ENCODE measurements around the gene ZMIZ1.

ZMIZ1 gene

DNA sequence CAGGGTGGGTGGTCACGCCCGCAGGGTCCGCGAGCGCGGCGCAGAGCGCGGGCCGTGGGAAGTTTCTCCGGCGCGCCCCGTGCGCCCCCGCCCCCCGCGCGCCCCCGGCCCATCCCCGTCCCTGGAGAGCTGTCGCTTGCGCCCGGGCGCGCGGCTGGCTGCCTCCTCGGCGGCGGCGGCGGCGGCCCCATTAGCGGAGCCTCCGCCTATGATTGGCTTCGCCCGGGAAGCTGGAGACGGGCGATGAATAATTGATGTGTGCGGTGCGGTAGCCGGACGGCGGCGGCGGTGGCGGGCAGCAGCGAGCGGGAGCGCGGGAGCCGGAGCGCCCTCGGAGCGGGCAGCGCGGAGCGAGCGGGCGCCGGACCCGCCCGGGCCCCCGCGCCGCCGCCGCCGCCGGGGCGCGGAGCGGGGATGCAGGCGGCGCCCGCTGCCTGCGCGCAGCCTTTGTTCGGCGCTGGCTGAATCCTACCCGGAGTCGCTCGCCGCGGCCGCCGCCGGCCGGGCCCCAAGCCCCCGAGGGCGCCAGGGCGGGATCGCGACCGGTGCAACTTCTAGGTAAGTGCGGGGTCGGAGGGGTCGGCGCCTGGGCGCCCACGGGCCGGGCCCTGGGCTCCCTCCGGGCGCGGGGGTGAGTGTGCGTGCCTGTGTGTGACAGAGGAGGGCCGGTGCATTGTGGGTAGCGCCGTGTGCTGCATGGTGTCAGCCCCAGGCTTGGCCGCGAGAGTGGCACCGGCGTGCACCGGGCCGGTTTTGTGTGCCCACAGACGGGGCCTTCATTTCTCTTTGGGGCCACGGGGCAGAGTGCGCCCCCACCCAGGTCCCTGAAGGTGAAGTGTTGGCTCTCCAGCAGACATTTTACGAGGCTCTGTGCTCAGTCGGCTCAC is 174.7 kb downstream of the ZMIZ1 start:
- peak in 2 of 3 donors; percentile 33 to 52 for DNase-seq (ENCODE audit: low read depth in 3 of 3, low spot score in 1 of 3)

DNA sequence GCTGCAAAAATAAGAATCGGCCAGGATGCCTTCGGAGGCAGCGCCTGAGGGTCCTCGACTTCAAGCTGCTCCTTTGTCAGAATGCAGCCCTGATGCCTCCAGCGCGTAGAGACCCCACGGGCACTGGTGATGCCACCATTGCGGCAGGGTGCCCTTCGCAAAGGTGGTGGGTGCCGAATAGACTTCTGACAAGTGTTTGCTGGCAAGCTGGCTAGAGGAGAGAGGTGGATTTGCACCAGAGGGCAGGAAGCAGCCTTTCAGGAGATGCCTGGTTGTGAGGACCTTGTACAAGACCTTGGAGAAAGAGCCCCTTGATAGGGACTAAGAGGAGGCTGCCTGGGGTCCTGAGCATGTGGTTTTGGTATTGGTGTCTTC is 175.3 kb downstream of the ZMIZ1 start:
- DNase-seq (ENCODE audit: low read depth in 3 of 3, low spot score in 1 of 3): no peak

DNA sequence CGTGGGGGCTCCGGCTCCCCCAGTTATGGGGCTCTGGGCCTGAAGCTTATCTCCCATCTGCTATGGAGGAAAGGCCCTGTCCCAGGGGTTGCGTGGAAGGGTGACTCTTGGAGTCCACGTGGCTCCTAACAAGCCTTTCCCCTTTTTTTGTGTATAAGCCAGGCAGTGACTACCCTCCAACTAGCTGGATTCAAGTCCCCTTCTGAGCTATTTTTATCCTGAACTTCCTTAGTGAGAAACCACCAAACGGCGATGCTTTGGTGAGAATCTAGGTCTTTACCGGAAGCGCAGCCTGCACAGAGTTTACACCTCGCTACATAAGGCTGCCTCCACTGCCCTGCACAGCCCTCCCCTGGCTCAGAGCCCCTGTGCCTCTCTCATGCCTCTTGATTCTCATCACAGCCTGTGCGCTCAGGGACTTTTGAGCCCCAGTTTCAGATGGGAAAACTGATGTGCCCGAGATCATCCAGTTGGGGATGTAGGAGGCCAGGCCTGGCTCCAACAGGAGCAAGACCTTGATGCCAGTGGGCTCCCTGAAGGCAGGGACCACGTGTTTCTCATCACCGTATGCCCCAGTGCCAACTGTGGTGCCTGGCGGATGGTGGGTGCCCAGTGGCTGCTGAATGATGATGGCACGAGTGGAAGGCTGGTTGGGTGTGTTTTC is 176.2 kb downstream of the ZMIZ1 start:
- DNase-seq (ENCODE audit: low read depth in 3 of 3, low spot score in 1 of 3): no peak

DNA sequence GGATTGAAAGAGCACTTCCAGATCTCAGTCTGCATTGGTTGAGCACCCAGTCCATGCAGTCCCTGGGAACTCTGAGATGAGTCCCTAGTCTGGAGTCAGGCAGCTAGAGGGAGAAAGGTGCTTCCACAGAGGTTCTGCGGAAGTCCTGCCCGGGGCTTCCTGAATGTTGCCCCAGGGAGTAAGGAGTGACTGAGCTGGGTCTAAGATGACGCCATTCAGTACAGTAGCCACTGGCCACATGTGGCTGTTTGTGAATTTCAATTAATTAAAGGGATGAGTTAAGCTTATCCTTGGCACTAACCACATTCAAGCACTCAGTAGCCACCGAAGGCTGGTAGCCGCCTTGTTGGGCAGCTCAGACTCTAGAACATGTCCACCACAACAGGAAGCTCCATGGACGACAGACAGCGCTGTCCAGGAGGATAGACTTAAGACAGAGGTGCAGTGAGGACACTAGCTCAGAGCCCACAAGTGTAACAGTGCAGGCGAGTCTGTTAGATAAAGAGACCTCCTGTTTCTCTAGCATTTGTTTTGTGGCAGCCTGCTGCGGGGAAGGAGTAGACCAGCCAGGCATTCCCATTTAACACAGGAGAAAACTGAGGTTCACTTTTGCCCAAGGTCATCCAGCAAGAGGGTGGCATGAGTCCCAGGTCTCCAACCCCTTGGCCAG is 176.9 kb downstream of the ZMIZ1 start:
- DNase-seq (ENCODE audit: low read depth in 3 of 3, low spot score in 1 of 3): no peak

DNA sequence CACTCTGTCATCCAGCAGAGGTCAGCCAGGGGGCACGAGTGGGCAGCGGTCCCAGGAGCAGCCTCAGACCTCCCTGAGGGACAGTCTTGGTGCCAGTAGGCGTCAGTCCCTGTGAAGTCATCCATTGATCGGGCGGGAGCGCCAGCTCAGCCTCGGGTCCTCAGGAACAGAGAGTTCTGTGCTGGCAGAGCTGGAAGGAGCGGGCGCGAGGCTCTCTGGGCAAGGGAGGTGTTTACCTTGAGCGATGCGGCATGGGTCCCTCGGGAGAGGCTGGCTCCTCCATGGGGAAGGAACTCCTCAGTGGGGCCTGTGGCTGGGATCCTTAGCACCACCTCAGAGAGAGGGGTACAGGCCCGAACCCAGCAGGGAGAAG is 177.4 kb downstream of the ZMIZ1 start:
- no peak for DNase-seq (ENCODE audit: low read depth in 3 of 3, low spot score in 1 of 3)

DNA sequence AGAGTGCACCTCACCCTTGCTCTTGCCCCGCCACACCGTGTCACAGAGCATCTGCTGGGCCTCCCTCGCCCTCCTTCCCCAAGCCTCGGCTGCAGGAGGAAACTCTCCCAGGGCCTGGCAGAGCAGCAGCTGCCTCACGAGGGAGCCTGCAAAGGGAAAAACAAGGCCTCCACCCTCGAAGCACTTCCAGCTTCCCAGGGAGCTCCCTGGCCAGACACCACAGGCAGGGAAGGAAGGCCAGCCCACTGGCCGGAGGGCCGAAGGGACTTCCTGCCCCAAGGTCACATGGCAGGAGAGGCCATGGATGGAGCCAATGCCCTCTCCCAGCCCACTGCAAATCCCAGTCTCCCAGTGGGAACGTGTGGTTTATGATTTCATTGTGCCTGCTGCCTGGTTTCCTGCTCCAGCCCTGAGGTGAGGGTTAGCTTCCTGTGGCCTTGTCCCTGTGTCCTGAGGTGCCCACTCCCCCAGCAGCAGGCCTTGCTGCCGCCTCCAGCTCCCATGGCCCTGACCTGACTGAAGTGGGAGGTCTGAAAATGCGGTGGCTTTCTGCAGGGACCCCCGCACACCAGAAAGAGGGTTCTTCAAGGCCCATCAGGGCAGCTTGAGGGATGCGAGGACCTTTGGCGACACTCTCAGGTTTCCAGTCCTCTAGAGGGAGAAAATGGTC is 178.0 kb downstream of the ZMIZ1 start:
- DNase-seq (ENCODE audit: low read depth in 3 of 3, low spot score in 1 of 3): no peak

DNA sequence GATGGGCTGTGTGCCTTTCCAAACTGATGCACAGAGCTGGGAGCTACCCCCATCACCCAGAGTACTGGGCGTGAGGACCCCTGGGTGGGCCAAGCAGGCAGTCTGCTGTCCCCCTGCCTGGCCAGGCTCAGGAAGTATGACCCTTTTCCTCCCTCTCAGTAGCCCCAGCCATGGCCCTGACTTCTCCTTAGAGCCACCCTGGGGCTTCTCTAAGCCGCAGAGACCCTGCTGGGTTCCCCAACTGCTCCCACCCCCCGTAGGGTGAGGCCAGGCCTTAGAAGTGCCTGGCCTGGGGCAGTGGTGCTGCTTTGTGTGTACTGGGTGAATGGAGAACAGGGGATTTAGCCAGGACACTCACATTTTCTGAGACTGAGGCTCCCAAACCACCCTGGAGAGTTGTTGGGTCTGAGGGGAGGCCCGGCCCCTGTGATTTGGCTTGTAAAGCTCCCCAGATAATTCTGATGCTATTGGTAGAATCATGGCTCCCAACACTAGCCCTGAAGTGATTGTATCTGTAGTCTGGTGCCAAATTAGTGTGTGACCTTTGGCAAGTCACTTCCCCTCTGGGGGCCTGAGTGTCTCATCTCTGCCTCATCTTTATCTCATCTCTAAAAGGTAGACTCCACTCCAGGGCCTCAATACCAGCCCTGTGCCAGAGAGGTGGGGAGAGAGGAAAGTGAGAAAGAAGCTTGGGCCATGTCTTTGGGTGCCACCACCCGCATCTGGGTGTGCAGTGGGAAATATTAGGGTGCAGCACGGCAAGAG is 178.8 kb downstream of the ZMIZ1 start:
- no peak for DNase-seq (ENCODE audit: low read depth in 3 of 3, low spot score in 1 of 3)

DNA sequence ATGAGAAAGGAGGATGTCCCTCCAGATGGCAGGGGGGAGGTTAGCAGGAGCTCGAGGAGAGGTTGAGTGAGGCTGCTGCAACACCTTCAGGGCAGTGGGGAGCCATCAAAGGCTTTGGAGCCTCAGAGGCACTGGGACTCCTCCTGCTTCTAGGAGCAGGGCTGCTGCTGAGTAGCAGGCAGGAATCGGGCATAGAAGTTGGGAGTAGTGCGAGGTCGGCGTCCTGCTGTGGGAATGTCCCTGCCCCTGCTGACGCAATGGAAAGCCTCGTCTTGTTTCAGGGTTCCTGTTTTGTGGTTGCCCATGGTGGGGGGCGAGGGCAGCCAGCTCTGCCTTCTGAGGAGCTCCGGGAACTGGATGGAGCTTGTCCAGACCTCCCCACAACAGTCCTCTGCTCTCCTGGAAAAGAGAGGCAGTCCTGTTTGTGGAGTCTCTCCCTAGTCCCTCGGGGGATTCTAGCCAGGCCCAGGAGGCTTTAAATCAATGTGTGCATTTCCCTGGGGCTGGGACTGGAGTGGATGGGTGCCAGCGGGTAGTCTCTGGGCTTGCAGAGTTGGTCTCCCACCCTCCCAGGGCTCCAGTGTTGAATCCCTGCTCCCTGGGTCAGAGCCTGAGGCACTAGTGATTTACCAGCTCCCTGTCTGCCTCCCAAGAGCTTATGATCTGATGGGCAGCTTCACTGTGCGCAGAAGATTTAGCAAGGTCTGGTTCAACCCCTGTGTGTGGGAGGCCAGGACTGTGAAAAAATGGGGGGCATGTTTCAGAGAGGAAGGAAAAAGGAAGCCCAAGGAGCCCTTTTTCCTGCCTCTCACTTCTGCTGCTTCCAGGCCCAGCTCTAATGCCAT is 179.8 kb downstream of the ZMIZ1 start:
- no peak for DNase-seq (ENCODE audit: low read depth in 3 of 3, low spot score in 1 of 3)

DNA sequence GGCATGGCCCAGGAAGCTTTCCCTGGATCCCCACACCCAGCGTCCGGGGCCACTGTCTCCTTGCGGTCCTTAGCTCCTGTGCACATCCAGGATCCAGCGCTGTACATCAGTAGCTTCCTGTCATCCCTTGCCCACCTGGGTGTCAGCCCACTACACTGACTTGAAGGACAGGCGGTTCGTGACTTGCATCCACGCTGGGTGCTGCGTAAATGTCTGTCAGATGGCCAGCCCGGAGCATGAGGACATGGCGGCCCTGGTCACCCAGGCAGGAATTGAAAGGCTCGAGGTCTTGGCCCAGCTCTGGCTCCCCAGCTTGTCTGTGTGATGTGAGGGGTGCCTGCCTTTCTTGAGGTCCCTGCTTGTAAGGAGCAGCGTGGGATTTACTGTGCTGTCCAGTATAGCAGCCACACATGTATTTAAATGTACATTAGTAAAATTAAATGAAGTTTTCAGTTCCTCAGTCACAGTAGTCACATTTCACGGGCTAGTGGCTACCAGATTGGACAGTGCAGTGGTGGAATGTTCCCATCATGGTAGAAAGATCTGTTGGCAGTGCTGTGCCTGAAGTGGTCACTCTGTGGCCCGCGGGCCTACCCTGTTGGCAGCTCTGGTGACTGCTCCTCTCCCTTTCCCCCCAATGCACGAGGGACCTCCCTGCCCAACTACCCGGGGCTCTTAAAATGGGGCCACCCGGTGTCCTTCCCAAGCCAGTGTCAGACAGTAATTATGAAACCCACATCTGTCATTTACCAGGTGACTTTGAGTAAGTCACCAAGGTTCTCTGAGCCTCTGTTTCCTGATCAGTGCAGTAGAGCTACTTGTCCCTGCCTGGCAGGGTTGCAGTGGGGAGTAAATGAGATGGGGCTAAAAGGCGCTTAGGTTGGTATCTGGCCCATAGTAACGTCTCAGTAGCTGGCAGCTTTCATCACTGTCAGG is 180.7 kb downstream of the ZMIZ1 start:
- no peak for DNase-seq (ENCODE audit: low read depth in 3 of 3, low spot score in 1 of 3)

DNA sequence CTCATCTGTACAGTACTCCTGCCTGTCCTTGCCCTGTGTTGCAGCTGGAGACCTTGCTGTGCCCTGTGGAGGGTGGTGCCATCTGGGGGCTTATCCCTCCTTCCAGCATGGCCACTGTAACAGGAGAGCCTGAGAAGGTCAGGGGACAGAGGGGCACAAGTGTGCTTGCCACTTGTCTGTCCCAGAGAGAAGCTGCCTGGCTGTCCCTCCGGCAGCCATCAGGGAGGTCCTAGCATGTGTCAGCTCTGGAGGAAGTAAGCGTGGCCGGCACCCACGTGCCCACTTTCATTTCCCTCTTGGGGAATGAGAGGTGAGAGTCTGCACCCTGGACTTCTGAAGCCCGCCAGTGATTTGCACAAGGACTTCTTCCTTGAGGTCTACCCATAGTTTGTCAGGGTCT is 181.5 kb downstream of the ZMIZ1 start:
- DNase-seq (ENCODE audit: low read depth in 3 of 3, low spot score in 1 of 3): no peak

DNA sequence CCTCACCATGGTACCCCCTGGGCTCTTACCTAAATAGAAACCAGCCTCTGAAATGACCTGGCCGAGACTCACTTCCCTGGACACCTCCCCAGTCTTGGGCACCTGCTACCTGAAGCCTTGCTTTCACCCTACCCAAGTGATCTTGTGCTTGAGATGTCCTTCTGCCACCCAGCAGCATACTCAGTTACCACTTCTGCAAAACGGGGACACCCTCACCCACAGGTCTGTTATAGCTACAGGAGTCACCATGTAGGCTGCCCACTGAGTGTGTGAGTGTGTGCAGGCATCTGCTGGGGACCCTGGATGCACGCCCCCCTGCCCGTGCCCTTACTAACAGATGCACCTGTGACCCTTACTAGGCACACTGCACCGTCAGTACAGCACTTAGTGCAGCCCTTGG is 183.7 kb downstream of the ZMIZ1 start:
- DNase-seq (ENCODE audit: low read depth in 3 of 3, low spot score in 1 of 3): no peak

DNA sequence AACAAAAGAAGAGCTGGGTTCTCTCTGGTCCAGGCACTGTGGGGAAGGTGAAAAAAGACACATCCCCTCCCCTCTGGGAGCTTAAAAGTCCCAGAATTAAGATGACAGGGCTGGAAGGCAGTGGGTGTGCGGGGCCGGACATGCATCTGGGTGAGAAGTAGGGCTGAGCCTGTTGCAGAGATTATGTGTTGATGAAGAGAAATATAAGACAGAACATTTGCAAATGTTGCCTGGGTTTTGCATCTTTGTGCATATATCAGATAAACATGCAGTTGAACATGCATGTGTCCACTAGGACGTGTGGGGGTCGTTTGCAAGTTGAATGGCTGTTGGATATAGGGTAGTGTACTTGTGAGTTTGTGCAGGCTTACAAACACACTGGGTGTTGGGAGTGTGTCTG is 184.2 kb downstream of the ZMIZ1 start:
- no peak for DNase-seq (ENCODE audit: low read depth in 3 of 3, low spot score in 1 of 3)

DNA sequence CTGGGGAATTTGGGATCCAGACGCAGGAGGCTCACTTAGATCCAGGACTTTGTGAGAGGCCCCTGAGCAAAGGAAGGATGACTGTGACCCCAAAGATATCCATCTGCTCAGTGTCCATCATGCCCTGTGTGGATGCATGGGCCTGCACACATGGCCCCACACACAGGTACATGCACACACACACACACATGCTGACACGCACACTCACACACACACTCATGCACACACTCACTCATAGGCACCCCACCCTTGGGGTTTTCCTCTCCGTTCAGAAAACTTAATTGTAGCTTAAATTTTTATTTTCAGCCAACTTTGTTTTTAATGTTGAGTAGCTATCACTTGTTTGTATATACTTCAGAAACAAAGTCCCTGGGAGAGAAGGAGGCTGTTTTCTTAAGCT is 184.9 kb downstream of the ZMIZ1 start:
- DNase-seq (ENCODE audit: low read depth in 3 of 3, low spot score in 1 of 3): no peak

DNA sequence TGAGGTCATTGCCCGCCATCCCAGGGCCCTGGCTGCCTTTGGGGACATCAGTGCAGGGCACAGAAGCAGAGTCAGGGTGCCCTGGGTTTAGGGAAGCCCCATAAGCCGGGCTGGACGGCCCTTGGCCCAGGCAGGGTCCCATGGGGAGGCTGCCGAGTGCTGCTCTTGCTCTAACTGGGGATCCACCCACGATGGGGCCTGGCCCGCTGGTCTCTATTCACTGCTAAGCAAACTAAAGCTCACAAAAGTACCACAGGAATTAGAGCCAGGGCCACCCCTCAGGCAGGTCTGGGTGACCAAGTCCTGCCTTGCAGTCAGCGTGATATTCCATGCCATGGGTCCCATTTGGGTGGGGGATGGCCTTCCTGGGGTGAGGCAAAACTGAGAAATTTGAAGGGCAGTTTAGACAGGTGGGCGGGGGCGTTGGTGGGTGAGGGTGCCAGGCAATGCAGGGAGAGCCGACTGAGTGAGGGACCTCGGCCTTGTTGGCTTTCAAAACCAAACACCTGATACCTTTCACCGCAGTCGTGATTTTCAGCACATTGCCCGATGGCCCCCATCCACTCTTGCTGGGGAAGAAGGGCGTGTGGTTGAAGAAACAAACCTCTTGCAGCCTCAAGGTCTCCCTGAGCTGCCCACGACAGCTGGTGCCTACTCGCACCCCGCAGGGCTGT is 185.7 kb downstream of the ZMIZ1 start:
- no peak for DNase-seq (ENCODE audit: low read depth in 3 of 3, low spot score in 1 of 3)

DNA sequence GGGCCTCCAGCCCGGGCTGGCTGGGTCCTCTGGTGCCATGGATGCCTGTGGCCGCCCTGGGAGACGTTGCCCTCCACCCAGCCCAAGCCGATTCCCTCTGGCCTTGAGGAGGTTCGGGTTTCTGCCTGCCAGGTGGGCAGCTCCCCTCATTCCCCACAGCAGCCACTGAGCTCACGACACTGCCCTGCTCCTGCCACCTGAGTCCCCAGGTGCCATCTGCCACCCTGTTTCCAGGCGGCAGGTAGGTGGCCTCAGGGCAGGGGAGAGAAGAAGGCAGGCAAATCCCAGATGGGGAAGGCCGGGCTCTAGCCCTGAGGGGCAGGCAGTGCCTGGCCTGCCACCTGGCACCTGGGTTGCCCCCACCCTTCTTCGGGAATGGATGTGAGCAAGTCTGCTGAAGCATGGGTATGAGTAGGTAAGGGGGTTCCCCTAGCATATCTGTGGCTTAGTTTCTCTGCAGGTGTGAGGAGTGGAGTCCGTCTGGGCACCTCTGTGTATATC is 186.3 kb downstream of the ZMIZ1 start:
- no peak for DNase-seq (ENCODE audit: low read depth in 3 of 3, low spot score in 1 of 3)

DNA sequence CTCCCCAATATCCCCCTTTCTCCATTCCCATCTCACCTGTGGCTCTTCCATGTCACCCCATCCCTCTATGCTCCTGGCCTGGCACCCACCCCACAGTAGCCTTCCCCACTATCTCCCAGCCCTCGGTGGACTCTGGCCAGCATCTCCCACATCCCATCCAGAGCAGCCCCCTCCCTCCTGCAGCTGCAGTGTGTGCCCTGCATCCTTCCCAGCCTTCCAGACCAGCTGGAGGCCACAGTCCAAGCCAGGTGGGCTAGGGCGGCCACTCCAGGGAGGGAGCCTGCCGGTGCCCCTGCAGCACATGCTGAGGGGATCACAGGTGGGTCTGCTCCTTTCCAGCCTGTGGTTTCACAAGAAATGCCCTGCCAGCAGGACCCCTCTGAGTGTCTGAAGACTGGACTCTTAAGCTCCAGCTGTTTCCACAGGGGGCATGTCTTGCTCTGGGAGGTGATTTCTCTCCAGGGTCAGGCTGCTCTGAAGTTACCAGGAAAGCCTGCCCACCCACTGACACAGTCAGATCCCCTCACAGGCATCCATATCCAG is 187.6 kb downstream of the ZMIZ1 start:
- no peak for DNase-seq (ENCODE audit: low read depth in 3 of 3, low spot score in 1 of 3)

DNA sequence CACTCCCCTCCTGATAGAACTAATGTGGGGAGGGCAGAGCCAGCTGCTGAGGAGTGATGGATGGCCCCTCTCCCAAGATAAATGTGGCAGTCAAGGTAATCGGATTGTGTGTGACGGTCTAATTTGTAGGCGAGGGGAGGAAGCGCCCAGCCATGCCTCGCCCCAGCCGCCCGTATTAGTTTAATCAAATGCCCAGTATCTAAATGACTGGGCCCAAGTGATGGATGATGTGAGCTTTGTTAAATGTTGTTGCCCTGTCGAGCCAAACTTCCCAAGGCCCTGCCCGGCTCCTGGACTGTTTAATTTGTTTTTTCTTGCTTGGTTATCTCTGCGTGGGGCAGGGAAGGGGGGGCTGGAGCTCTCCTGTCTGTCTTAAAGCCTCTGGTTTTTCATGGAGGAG is 190.1 kb downstream of the ZMIZ1 start:
- no peak for DNase-seq (ENCODE audit: low read depth in 3 of 3, low spot score in 1 of 3)

DNA sequence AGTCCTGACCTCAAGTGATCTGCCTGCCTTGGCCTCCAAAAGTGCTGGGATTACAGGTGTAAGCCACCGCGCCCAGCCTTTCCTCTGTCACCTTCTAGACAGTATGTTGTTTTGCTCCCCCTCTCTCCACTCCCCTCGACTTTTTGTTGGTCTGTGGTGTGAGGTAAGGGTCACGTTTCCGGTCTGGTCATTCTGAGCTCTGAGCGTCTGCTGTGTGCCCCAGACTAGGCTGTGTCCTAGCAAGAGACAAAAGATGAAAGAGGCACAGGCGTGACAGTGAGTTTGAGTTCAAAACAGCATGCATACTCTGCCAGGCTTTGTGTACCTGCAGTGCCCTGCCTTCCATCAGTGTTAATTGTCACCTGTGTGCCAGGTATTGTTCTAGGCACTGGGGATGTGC is 191.1 kb downstream of the ZMIZ1 start:
- DNase-seq (ENCODE audit: low read depth in 3 of 3, low spot score in 1 of 3): no peak
